GM23338 (cell line): ENCODE results near the gene AP5Z1. TPM values are rescaled to one million over a fixed set of nuclear protein-coding genes. Genes with fewer than 3 reads are reported as not detected.

Experiments used
- ATAC-seq: fragments of 200-7000 bp; cut with Tn5 transposase; 3 replicates; pipeline ENCODE4 v1.9.1; 2020
- DNase-seq: peaks from one replicate; pipeline ENCODE4 v3.0.0-alpha.2; 2015; ENCODE audit warnings: low spot score
- H2AFZ ChIP-seq: fragments of 200-600 bp; sonication (generic); 2 replicates; pipeline ENCODE4 v1.8.0; 2016; ENCODE audit warnings: antibody characterized with exemption, mild to moderate bottlenecking, moderate library complexity
- H3F3A ChIP-seq: fragments of 200-600 bp; sonication (generic); replicated peaks from 2 replicates; pipeline ENCODE4 v1.8.0; 2017; ENCODE audit warnings: antibody characterized with exemption, mixed run types, low read depth
- H3K27ac ChIP-seq: fragments of 200-600 bp; sonication (generic); 2 replicates; pipeline ENCODE4 v1.6.1; 2016; ENCODE audit warnings: low read depth
- H3K27me3 ChIP-seq: fragments of 200-600 bp; sonication (generic); 2 replicates; pipeline ENCODE4 v1.8.0; 2016; ENCODE audit warnings: mild to moderate bottlenecking, mixed run types, moderate library complexity; ENCODE audit not compliant: insufficient read depth
- H3K36me3 ChIP-seq: fragments of 200-600 bp; sonication (generic); 2 replicates; pipeline ENCODE4 v1.8.0; 2016; ENCODE audit warnings: mild to moderate bottlenecking; ENCODE audit not compliant: insufficient read depth
- H3K4me1 ChIP-seq: fragments of 200-600 bp; sonication (generic); 2 replicates; pipeline ENCODE4 v1.8.0; 2016; ENCODE audit warnings: mild to moderate bottlenecking, moderate library complexity; ENCODE audit not compliant: insufficient read depth
- H3K4me2 ChIP-seq: fragments of 200-600 bp; sonication (generic); 2 replicates; pipeline ENCODE4 v1.7.1; 2017; ENCODE audit warnings: mixed run types
- H3K4me3 ChIP-seq: fragments of 200-600 bp; sonication (generic); 2 replicates; pipeline ENCODE4 v1.6.1; 2016; ENCODE audit warnings: mixed run types
- H3K79me2 ChIP-seq: fragments of 200-600 bp; sonication (generic); replicated peaks from 2 replicates; pipeline ENCODE4 v1.8.0; 2017; ENCODE audit warnings: mild to moderate bottlenecking; ENCODE audit not compliant: insufficient read depth
- H3K9me2 ChIP-seq: fragments of 200-600 bp; sonication (generic); 2 replicates; pipeline ENCODE4 v1.8.0; 2017; ENCODE audit not compliant: insufficient read depth
- H4K20me1 ChIP-seq: fragments of 200-600 bp; sonication (generic); replicated peaks from 2 replicates; pipeline ENCODE4 v1.8.0; 2017; ENCODE audit warnings: mild to moderate bottlenecking; ENCODE audit not compliant: insufficient read depth
- H3K27ac Mint-ChIP-seq: 2 replicates; pipeline ENCODE4 v1.8.0; 2020; ENCODE audit warnings: inconsistent platforms, mild to moderate bottlenecking, moderate library complexity, mixed read lengths
- H3K27me3 Mint-ChIP-seq: 3 replicates; pipeline ENCODE4 v1.8.0; 2022; ENCODE audit warnings: low read depth, mild to moderate bottlenecking, moderate library complexity, mixed read lengths, inconsistent platforms; ENCODE audit not compliant: insufficient read depth, poor library complexity
- H3K36me3 Mint-ChIP-seq: 3 replicates; pipeline ENCODE4 v1.8.0; 2021; ENCODE audit warnings: low read depth, mild to moderate bottlenecking, inconsistent platforms, moderate library complexity, mixed read lengths
- H3K4me1 Mint-ChIP-seq: 3 replicates; pipeline ENCODE4 v1.8.0; 2020; ENCODE audit warnings: mild to moderate bottlenecking, inconsistent platforms, mixed read lengths
- H3K4me3 Mint-ChIP-seq: 3 replicates; pipeline ENCODE4 v1.8.0; 2021; ENCODE audit warnings: moderate library complexity, mild to moderate bottlenecking, inconsistent platforms, mixed read lengths
- H3K9me3 Mint-ChIP-seq: 3 replicates; pipeline ENCODE4 v1.8.0; 2020; ENCODE audit warnings: moderate library complexity, mild to moderate bottlenecking, inconsistent platforms, mixed read lengths
- CREB1 ChIP-seq: fragments of 250-450 bp; sonication (Bioruptor Pico); IDR thresholded peaks from 2 replicates; pipeline ENCODE4 v1.5.0; 2020; ENCODE audit warnings: low read depth, mild to moderate bottlenecking, moderate library complexity
- ETS1 ChIP-seq: IDR thresholded peaks from 2 replicates; pipeline ENCODE4 v1.6.1; 2016; ENCODE audit warnings: antibody characterized with exemption
- EZH2 ChIP-seq: fragments of 200-600 bp; sonication (generic); IDR thresholded peaks from one replicate; pipeline ENCODE4 v1.8.0; 2017; ENCODE audit warnings: antibody characterized with exemption, mild to moderate bottlenecking, low read depth; ENCODE audit not compliant: unreplicated experiment
- EZH2phosphoT487 ChIP-seq: fragments of 200-600 bp; sonication (generic); IDR thresholded peaks from one replicate; pipeline ENCODE4 v1.8.1; 2018; ENCODE audit warnings: antibody characterized with exemption; ENCODE audit not compliant: unreplicated experiment
- JUNB ChIP-seq: IDR thresholded peaks from one replicate; pipeline ENCODE4 v1.6.1; 2016; ENCODE audit warnings: antibody characterized with exemption; ENCODE audit not compliant: unreplicated experiment
- NANOG ChIP-seq: IDR thresholded peaks from 2 replicates; pipeline ENCODE4 v1.6.1; 2016; ENCODE audit warnings: antibody characterized with exemption, borderline replicate concordance
- POLR2AphosphoS5 ChIP-seq: IDR thresholded peaks from 2 replicates; pipeline ENCODE4 v1.6.1; 2016; ENCODE audit warnings: antibody characterized with exemption, low read depth
- REST ChIP-seq: IDR thresholded peaks from one replicate; pipeline ENCODE4 v1.6.1; 2018; ENCODE audit warnings: antibody characterized with exemption; ENCODE audit not compliant: unreplicated experiment
- STAT1 ChIP-seq: IDR thresholded peaks from one replicate; pipeline ENCODE4 v1.6.1; 2016; ENCODE audit warnings: antibody characterized with exemption; ENCODE audit not compliant: unreplicated experiment
- ZNF114 ChIP-seq: fragments of 250-450 bp; sonication (Bioruptor Pico); IDR thresholded peaks from 2 replicates; pipeline ENCODE4 v1.5.0; 2020; ENCODE audit warnings: mild to moderate bottlenecking, moderate library complexity
- ZNF331 ChIP-seq: fragments of 250-450 bp; sonication (Bioruptor Pico); IDR thresholded peaks from 2 replicates; pipeline ENCODE4 v1.5.0; 2020; ENCODE audit warnings: low read depth, mild to moderate bottlenecking, moderate library complexity
- ZNF462 ChIP-seq: fragments of 250-450 bp; sonication (Bioruptor Pico); IDR thresholded peaks from 2 replicates; pipeline ENCODE4 v1.5.0; 2020; ENCODE audit warnings: mild to moderate bottlenecking, moderate library complexity
- polyA plus RNA-seq: library from polyadenylated mRNA; unstranded; fragments of >200 nt; fragmentation: Nextera tagmentation; extraction: Ambion mirVana; gene quantifications from 2 replicates; pipeline ENCODE4 v1.2.1, GENCODE V29; 2016
- total RNA-seq: library from RNA; depleted of rRNA; stranded (reverse); fragments of >200 nt; shearing (Covaris generic); gene quantifications from 2 replicates; pipeline ENCODE4 v1.2.3, GENCODE V29; 2014
- TF ChIP-seq, protein P1 (sequence below), 2 experiments: fragments of 200-600 bp in 1 of 2; sonication (generic) in 1 of 2; conservative IDR thresholded peaks; 2 replicates each; pipeline versions ENCODE4 v1.5.1 to v1.6.1; 2016 to 2017; ENCODE audit warnings: antibody characterized with exemption in 2 of 2, low read depth in 2 of 2, mild to moderate bottlenecking in 2 of 2, moderate library complexity in 1 of 2

AP5Z1 gene
- total and polyA plus RNA-seq, 2 experiments from 2014 or later = 16.3 to 31.2 TPM

GRCh38 chr7:4779118-4779517 lies 3.7 kb downstream of the AP5Z1 start:
- H3K4me2 ChIP-seq = no peak overlapping the region
- no peak overlapping the region for H3K27ac ChIP-seq
- DNase-seq (no peak), ATAC-seq (no peak)
- peaks cover 7% of the 10 kb centered on the region for H3K27me3 Mint-ChIP-seq
- H4K20me1 ChIP-seq = no peaks in the 10 kb centered on the region; the same call in 1 of the 2 replicates
- no peak overlapping the region for H3K4me3 ChIP-seq
- H3K4me1 Mint-ChIP-seq = peaks cover 8% of the 10 kb centered on the region; the same call in 2 of the 3 replicates
- H3K27me3 ChIP-seq = no peaks in the 10 kb centered on the region
- TF ChIP-seq REST = no peak
- TF ChIP-seq ZNF114 = no peak
- no peak for TF ChIP-seq JUNB
- TF ChIP-seq NANOG = no peak
- TF ChIP-seq CREB1 = no peak
- no peak for TF ChIP-seq EZH2
- TF ChIP-seq ETS1 = no peak
- no peak for TF ChIP-seq STAT1
- TF ChIP-seq EZH2phosphoT487 = no peak
- no peak for TF ChIP-seq POLR2AphosphoS5
- no peak for TF ChIP-seq ZNF331 (CRISPR knock-in tag)
- no peak for TF ChIP-seq ZNF462 (CRISPR knock-in tag)
- TF ChIP-seq, protein P1, sequence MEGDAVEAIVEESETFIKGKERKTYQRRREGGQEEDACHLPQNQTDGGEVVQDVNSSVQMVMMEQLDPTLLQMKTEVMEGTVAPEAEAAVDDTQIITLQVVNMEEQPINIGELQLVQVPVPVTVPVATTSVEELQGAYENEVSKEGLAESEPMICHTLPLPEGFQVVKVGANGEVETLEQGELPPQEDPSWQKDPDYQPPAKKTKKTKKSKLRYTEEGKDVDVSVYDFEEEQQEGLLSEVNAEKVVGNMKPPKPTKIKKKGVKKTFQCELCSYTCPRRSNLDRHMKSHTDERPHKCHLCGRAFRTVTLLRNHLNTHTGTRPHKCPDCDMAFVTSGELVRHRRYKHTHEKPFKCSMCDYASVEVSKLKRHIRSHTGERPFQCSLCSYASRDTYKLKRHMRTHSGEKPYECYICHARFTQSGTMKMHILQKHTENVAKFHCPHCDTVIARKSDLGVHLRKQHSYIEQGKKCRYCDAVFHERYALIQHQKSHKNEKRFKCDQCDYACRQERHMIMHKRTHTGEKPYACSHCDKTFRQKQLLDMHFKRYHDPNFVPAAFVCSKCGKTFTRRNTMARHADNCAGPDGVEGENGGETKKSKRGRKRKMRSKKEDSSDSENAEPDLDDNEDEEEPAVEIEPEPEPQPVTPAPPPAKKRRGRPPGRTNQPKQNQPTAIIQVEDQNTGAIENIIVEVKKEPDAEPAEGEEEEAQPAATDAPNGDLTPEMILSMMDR (conservative IDR thresholded peaks at IDR 0.05; ENCODE audit: low read depth in 2 of 2) = no peak
- H3K9me2 ChIP-seq = no peaks in the 10 kb centered on the region
- H3K4me3 Mint-ChIP-seq = no peak overlapping the region
- H3K27ac Mint-ChIP-seq = no peak overlapping the region
- peaks cover 34% of the 10 kb centered on the region for H3K79me2 ChIP-seq
- no peaks in the 10 kb centered on the region for H3F3A ChIP-seq
- no peaks in the 10 kb centered on the region; the same call in 2 of the 3 replicates for H3K9me3 Mint-ChIP-seq
- no peaks in the 10 kb centered on the region for H3K36me3 ChIP-seq
- H3K36me3 Mint-ChIP-seq = peaks cover 15% of the 10 kb centered on the region
- H3K4me1 ChIP-seq = peaks cover 5% of the 10 kb centered on the region; the same call in 1 of the 2 replicates
- no peak overlapping the region for H2AFZ ChIP-seq
